Measurements from ENCODE around the gene AHCTF1.

DNA sequence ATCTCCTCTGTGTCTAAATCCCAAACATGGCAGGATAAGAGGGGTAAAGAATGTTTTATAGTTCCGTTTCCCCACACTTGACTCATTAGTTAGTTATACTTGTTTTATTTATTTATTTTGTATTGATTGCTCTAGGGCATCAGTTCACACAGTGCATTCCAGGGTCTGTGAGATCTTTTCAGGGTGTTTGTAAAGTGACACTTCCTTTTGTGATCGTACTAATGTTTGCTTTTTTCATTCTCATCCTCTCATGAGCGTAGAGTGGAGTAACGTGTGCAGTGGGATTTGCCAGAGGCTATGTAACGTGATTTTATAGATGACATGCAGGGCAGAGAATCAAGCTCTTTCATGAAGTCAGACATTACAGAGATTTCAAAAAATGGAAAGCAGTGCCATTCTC, 104.4 kb downstream of the AHCTF1 start:
- TF ChIP-seq CTCF (IDR thresholded peaks at IDR 0.05) (no peak), POLR2A (IDR thresholded peaks at IDR 0.05) (no peak)

Data from uterus (tissue), 2 donors.